SK-N-MC (cell line): ENCODE results near the gene CRYGB.

Source experiments
- DNase-seq: peaks from one replicate; pipeline ENCODE4 v3.0.0-alpha.2; 2011; ENCODE audit warnings: low read depth, low spot score
- H3K27ac ChIP-seq: fragments of 200-600 bp; sonication (generic); 2 replicates; pipeline ENCODE4 v1.5.1; 2016; ENCODE audit warnings: mixed run types
- H3K36me3 ChIP-seq: fragments of 200-600 bp; sonication (generic); 2 replicates; pipeline ENCODE4 v1.6.1; 2017; ENCODE audit warnings: antibody characterized with exemption, low read length, mixed read lengths; ENCODE audit not compliant: insufficient read depth
- H3K4me3 ChIP-seq: fragments of 200-600 bp; sonication (generic); 2 replicates; pipeline ENCODE4 v1.5.1; 2016
- H3K9ac ChIP-seq: fragments of 200-600 bp; sonication (generic); 2 replicates; pipeline ENCODE4 v1.8.0; 2017; ENCODE audit warnings: mixed run types, mixed read lengths; ENCODE audit not compliant: insufficient read length
- H3K9me3 ChIP-seq: fragments of 200-600 bp; sonication (generic); 2 replicates; pipeline ENCODE4 v1.6.1; 2017; ENCODE audit warnings: low read depth, mild to moderate bottlenecking, antibody characterized with exemption, low read length, moderate library complexity, mixed read lengths
- EZH2 ChIP-seq: fragments of 200-600 bp; sonication (generic); IDR thresholded peaks from one replicate; pipeline ENCODE4 v1.6.1; 2017; ENCODE audit warnings: antibody characterized with exemption
- FOXP2 ChIP-seq: optimal IDR thresholded peaks from 2 replicates; pipeline ENCODE3; 2011; ENCODE audit warnings: mild to moderate bottlenecking, moderate library complexity; ENCODE audit not compliant: insufficient read depth; ENCODE audit errors: extremely low read length, control extremely low read depth
- POLR2AphosphoS5 ChIP-seq: IDR thresholded peaks from 2 replicates; pipeline ENCODE4 v1.6.1; 2012; ENCODE audit warnings: mild to moderate bottlenecking, low read depth, low read length, borderline replicate concordance

The CRYGB gene

GRCh38 chr2:208183526-208183925, 37.6 kb upstream of the CRYGB start:
- no peaks in the 10 kb centered on the region for H3K9me3 ChIP-seq
- H3K36me3 ChIP-seq: no peaks in the 10 kb centered on the region
- no peak overlapping the region for H3K9ac ChIP-seq
- H3K4me3 ChIP-seq: peak overlapping the region; percentile 39
- DNase-seq: no peak
- H3K27ac ChIP-seq: no peak overlapping the region
- TF ChIP-seq EZH2 (no peak), POLR2AphosphoS5 (no peak), FOXP2 (no peak)

- no peaks in the 10 kb centered on the region for H3K9me3 ChIP-seq
- H3K36me3 ChIP-seq: no peaks in the 10 kb centered on the region
- TF ChIP-seq EZH2 (no peak), FOXP2 (no peak), POLR2AphosphoS5 (no peak)
- H3K4me3 ChIP-seq: no peak overlapping the region
- H3K27ac ChIP-seq: no peak overlapping the region
- H3K9ac ChIP-seq: no peak overlapping the region
- no peak for DNase-seq
Observed at GRCh38 chr2:208182835-208183234, 36.9 kb upstream of the CRYGB start.

- TF ChIP-seq EZH2 (no peak), POLR2AphosphoS5 (no peak)
- H3K36me3 ChIP-seq: no peaks in the 10 kb centered on the region
- H3K4me3 ChIP-seq: no peak overlapping the region
- no peak overlapping the region for H3K27ac ChIP-seq
- H3K9ac ChIP-seq: no peak overlapping the region
- H3K9me3 ChIP-seq: no peaks in the 10 kb centered on the region
- no peak for DNase-seq
Observed at GRCh38 chr2:208179028-208179609, 33.2 kb upstream of the CRYGB start.

GRCh38 chr2:208175840-208176153, 29.8 kb upstream of the CRYGB start:
- no peaks in the 10 kb centered on the region for H3K36me3 ChIP-seq
- no peak overlapping the region for H3K27ac ChIP-seq
- DNase-seq: no peak
- H3K4me3 ChIP-seq: peak overlapping the region; percentile 40
- TF ChIP-seq FOXP2 (no peak), EZH2 (no peak), POLR2AphosphoS5 (no peak)
- H3K9me3 ChIP-seq: no peaks in the 10 kb centered on the region
- H3K9ac ChIP-seq: peak overlapping the region; percentile 45

DNA sequence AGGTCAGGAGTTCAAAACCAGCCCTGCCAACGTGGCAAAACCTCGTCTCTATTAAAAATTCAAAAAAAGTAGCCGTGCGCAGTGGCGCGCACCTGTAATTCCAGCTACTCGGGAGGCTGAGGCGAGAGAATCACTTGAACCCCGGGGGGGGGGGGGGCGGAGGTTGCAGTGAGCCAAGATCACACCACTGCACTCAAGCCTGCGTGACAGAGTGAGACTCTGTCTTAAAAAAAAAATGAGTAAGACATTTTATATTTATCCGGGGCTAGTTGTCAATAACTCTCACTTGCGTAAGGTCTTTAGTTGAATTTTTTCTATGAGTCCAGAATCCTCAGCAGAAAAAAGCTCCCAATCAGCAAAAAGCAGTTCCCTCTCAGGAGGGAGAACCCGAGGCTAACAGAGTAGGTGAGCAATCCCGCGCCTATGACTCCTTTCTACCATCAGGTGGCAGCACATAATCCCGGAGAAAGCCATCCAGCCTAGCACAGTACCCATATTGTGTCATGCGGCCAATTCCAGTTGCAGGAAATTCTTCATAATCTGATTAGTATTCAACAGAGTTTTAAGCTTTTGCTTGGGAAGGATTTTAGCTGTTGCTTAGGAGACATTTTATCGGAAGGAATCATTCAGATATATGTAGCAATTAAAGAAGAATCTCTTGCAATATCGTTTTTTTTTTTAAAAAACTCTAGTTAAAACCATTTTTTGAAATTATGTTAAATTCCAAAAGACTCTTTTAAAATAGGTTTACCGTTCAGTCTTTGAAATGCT, 29.3 kb upstream of the CRYGB start:
- Histone ChIP-seq H3K27ac (no peak overlapping the region), H3K36me3 (no peaks in the 10 kb centered on the region), H3K9me3 (no peaks in the 10 kb centered on the region), H3K9ac (peak overlapping the region; percentile 45), H3K4me3 (peak overlapping the region; percentile 40)
- DNase-seq: peak; percentile 84
- no peak for TF ChIP-seq FOXP2
- TF ChIP-seq POLR2AphosphoS5: no peak
- TF ChIP-seq EZH2: no peak

DNA sequence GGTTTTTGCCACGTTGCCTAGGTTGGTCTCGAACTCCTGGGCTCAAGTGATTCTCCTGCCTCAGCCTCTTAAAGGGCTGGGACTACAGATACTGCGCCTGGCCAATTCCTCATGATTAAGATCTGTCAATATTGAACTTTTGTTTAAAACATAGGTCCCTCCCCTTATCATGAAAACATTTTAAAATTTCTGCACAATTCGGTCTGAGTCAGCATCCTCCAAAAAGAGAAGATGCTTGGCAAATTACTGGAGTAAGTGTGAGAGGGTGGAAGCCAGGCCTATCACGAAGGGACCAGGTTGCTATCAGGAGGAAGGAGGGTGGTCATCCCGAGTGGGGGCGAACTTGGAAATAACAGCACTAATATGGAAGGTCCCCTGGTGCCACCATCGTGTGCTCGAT, 28.2 kb upstream of the CRYGB start:
- no peak for TF ChIP-seq EZH2
- no peak for DNase-seq
- Histone ChIP-seq H3K27ac (no peak overlapping the region), H3K9me3 (no peaks in the 10 kb centered on the region), H3K4me3 (no peak overlapping the region), H3K9ac (no peak overlapping the region), H3K36me3 (no peaks in the 10 kb centered on the region)

GRCh38 chr2:208172125-208172524, 26.2 kb upstream of the CRYGB start:
- no peak overlapping the region for H3K27ac ChIP-seq
- no peaks in the 10 kb centered on the region for H3K36me3 ChIP-seq
- H3K9me3 ChIP-seq: no peaks in the 10 kb centered on the region
- no peak for DNase-seq
- no peak overlapping the region for H3K9ac ChIP-seq
- H3K4me3 ChIP-seq: no peak overlapping the region
- TF ChIP-seq POLR2AphosphoS5 (no peak), FOXP2 (no peak), EZH2 (no peak)

GRCh38 chr2:208164951-208165755, 19.2 kb upstream of the CRYGB start:
- H3K9ac ChIP-seq: no peak overlapping the region
- H3K9me3 ChIP-seq: no peaks in the 10 kb centered on the region
- no peak for DNase-seq
- TF ChIP-seq FOXP2: no peak
- no peak for TF ChIP-seq POLR2AphosphoS5
- TF ChIP-seq EZH2: no peak
- H3K4me3 ChIP-seq: no peak overlapping the region
- no peak overlapping the region for H3K27ac ChIP-seq
- H3K36me3 ChIP-seq: no peaks in the 10 kb centered on the region
